ENCODE data around the gene APBB2.

The APBB2 gene

GRCh38 chr4:41143311-41144039 is 70.9 kb downstream of the APBB2 start:
- H3K4me3 ChIP-seq (replicated peaks in 1 of 2; ENCODE audit: low read depth in 2 of 2, low read length in 2 of 2): peak overlapping the region in 1 of 2 donors; percentile 0
- TF ChIP-seq CTCF (IDR thresholded peaks at IDR 0.05; ENCODE audit: low read depth, low read length): no peak
- peak; percentile 96 to 97 for DNase-seq (ENCODE audit: low read depth in 2 of 2)

GRCh38 chr4:41142376-41143310 is 71.7 kb downstream of the APBB2 start:
- H3K4me3 ChIP-seq (replicated peaks in 1 of 2; ENCODE audit: low read depth in 2 of 2, low read length in 2 of 2): no peak overlapping the region
- no peak for TF ChIP-seq CTCF (IDR thresholded peaks at IDR 0.05; ENCODE audit: low read depth, low read length)
- DNase-seq (ENCODE audit: low read depth in 2 of 2): peak in 1 of 2 donors; percentile 71

GRCh38 chr4:41141900-41142299 is 72.4 kb downstream of the APBB2 start:
- no peak for TF ChIP-seq CTCF (IDR thresholded peaks at IDR 0.05; ENCODE audit: low read depth, low read length)
- H3K4me3 ChIP-seq (replicated peaks in 1 of 2; ENCODE audit: low read depth in 2 of 2, low read length in 2 of 2): no peak overlapping the region

GRCh38 chr4:41140410-41140809 is 73.9 kb downstream of the APBB2 start:
- no peak overlapping the region for H3K4me3 ChIP-seq (replicated peaks in 1 of 2; ENCODE audit: low read depth in 2 of 2, low read length in 2 of 2)
- TF ChIP-seq CTCF (IDR thresholded peaks at IDR 0.05; ENCODE audit: low read depth, low read length): no peak
- DNase-seq (ENCODE audit: low read depth in 2 of 2): no peak

More at GRCh38 chr4:41141900-41142299, 72.4 kb downstream of the APBB2 start:
- DNase-seq (ENCODE audit: low read depth in 2 of 2): peak; percentile 73 to 97

- no peak for DNase-seq (ENCODE audit: low read depth in 2 of 2)
- H3K4me3 ChIP-seq (replicated peaks in 1 of 2; ENCODE audit: low read depth in 2 of 2, low read length in 2 of 2): no peak overlapping the region
- TF ChIP-seq CTCF (IDR thresholded peaks at IDR 0.05; ENCODE audit: low read depth, low read length): no peak
These were observed 76.5 kb downstream of the APBB2 start for GRCh38 chr4:41137879-41138278.

GRCh38 chr4:41136456-41136855 is 77.9 kb downstream of the APBB2 start:
- no peak for TF ChIP-seq CTCF (IDR thresholded peaks at IDR 0.05; ENCODE audit: low read depth, low read length)

More at GRCh38 chr4:41136456-41136855, 77.9 kb downstream of the APBB2 start:
- H3K4me3 ChIP-seq (replicated peaks in 1 of 2; ENCODE audit: low read depth in 2 of 2, low read length in 2 of 2): no peak overlapping the region
- DNase-seq (ENCODE audit: low read depth in 2 of 2): no peak
